Smooth muscle cell (in vitro differentiated cells): ENCODE measurements around the gene MZF1. TPM values are rescaled to one million over a fixed set of nuclear protein-coding genes. Genes with fewer than 3 reads are reported as not detected.

ENCODE experiments used
- DNase-seq: peaks from one replicate; lab custom pipeline; 2025; ENCODE audit not compliant: unreplicated experiment; lab: John Stamatoyannopoulos, UW
- H2AFZ ChIP-seq: fragments of 200-600 bp; sonication (generic); 2 replicates; pipeline ENCODE4 v1.6.0; 2016; ENCODE audit warnings: antibody characterized with exemption, low read depth, mild to moderate bottlenecking
- H3F3A ChIP-seq: fragments of 200-600 bp; sonication (generic); 2 replicates; pipeline ENCODE4 v1.6.0; 2017; ENCODE audit warnings: antibody characterized with exemption, low read depth
- H3K27ac ChIP-seq: fragments of 200-600 bp; sonication (generic); 2 replicates; pipeline ENCODE4 v1.5.1; 2016; ENCODE audit warnings: low read depth, mild to moderate bottlenecking
- H3K27me3 ChIP-seq: fragments of 200-600 bp; sonication (generic); 2 replicates; pipeline ENCODE4 v1.6.1; 2016; ENCODE audit warnings: low read depth, mild to moderate bottlenecking
- H3K36me3 ChIP-seq: fragments of 200-600 bp; sonication (generic); 2 replicates; pipeline ENCODE4 v1.5.1; 2016; ENCODE audit warnings: low read depth
- H3K4me1 ChIP-seq: fragments of 200-600 bp; sonication (generic); 2 replicates; pipeline ENCODE4 v1.5.1; 2016; ENCODE audit warnings: low read depth
- H3K4me2 ChIP-seq: fragments of 200-600 bp; sonication (generic); 2 replicates; pipeline ENCODE4 v1.6.0; 2016; ENCODE audit warnings: mild to moderate bottlenecking
- H3K4me3 ChIP-seq: fragments of 200-600 bp; sonication (generic); 2 replicates; pipeline ENCODE4 v1.5.1; 2016; ENCODE audit warnings: mild to moderate bottlenecking
- H3K79me2 ChIP-seq: fragments of 200-600 bp; sonication (generic); 2 replicates; pipeline ENCODE4 v1.6.0; 2016; ENCODE audit warnings: low read depth, mild to moderate bottlenecking
- H3K9ac ChIP-seq: fragments of 200-600 bp; sonication (generic); 2 replicates; pipeline ENCODE4 v1.6.0; 2016; ENCODE audit warnings: low read depth
- H3K9me3 ChIP-seq: fragments of 200-600 bp; sonication (generic); replicated peaks from 2 replicates; pipeline ENCODE4 v1.5.1; 2016; ENCODE audit warnings: low read depth
- H4K20me1 ChIP-seq: fragments of 200-600 bp; sonication (generic); 2 replicates; pipeline ENCODE4 v1.6.0; 2016; ENCODE audit warnings: low read depth
- WGBS: methylation state at CpG from one replicate; pipeline ENCODE4 v1.1.7; 2016; ENCODE audit warnings: low lambda C conversion rate; 5-methylcytosine and 5-hydroxymethylcytosine counted together
- polyA plus RNA-seq: library from polyadenylated mRNA; unstranded; fragments of >200 nt; fragmentation: Nextera tagmentation; extraction: Ambion mirVana; gene quantifications from 2 replicates; pipeline ENCODE4 v1.2.1, GENCODE V29; 2016
- total RNA-seq: library from RNA; depleted of rRNA; stranded (reverse); fragments of >200 nt; gene quantifications from 2 replicates; pipeline ENCODE4 v1.2.3, GENCODE V29; 2014
- TF ChIP-seq, protein P1 (sequence below): fragments of 200-600 bp; sonication (generic); IDR thresholded peaks from 2 replicates; pipeline ENCODE4 v1.5.1; 2017; ENCODE audit warnings: borderline replicate concordance, mild to moderate bottlenecking, antibody characterized with exemption; ENCODE audit not compliant: insufficient read depth, poor library complexity, severe bottlenecking

MZF1 gene
- total and polyA plus RNA-seq, 2 experiments from 2014 or later: 10.2 to 18.7 TPM

DNA sequence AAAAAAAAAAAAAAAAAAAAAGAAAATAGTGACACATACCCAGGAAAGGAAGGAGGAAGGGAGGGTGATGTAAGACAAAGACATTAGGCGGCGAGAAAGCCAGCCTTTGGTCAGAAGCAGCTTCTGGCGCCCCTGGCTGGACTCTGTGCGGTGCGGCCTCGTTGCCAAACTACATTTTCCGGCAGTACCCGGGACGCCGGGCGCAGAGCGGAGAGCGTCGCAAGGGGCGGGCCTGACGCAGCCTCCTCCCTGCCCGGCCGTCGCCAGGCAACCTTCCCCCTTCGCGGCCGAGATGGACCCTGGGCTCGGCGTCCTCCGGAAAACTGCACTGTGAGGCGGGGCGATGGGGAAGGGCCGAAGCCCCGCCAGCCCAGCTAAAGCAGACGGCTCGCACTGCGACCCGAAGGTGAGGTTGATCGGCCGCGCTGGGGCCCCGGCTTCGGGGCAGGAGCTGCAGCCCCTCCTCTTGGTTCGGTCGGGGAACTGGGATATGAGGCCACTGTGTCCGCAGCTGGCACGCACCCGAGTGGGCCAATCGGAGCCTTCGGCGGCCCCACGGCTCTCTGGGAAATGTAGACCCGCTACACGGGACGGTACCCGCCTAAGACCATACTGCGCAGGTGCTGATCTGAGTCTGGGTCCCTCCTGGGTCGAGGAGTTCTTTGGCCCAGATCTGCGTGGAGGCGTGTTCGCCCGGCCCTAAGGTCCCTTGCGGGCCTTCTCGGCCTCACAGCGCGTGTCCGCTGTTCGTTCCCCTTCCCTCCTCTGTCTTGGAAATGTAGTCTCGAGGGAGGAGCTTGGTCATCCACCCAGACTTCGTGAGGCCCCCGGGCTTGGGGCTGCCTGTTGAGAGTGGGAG, 2.3 kb upstream of the MZF1 start:
- under 1% methylated on average over 66 of the region's 66 CpGs for WGBS
- Histone ChIP-seq H3K4me1 (peaks cover 14% of the 10 kb centered on the region), H4K20me1 (no peaks in the 10 kb centered on the region), H3K9ac (peak overlapping the region; percentile 96), H3K4me3 (peak overlapping the region; percentile 73), H3K27me3 (no peaks in the 10 kb centered on the region), H3K4me2 (peak overlapping the region; percentile 93), H3K27ac (peak overlapping the region; percentile 99), H3K36me3 (no peaks in the 10 kb centered on the region), H3K9me3 (no peaks in the 10 kb centered on the region), H3K79me2 (peaks cover 23% of the 10 kb centered on the region), H2AFZ (peak overlapping the region; percentile 37), H3F3A (peaks cover 10% of the 10 kb centered on the region)
- no peak for DNase-seq
- TF ChIP-seq, protein P1, sequence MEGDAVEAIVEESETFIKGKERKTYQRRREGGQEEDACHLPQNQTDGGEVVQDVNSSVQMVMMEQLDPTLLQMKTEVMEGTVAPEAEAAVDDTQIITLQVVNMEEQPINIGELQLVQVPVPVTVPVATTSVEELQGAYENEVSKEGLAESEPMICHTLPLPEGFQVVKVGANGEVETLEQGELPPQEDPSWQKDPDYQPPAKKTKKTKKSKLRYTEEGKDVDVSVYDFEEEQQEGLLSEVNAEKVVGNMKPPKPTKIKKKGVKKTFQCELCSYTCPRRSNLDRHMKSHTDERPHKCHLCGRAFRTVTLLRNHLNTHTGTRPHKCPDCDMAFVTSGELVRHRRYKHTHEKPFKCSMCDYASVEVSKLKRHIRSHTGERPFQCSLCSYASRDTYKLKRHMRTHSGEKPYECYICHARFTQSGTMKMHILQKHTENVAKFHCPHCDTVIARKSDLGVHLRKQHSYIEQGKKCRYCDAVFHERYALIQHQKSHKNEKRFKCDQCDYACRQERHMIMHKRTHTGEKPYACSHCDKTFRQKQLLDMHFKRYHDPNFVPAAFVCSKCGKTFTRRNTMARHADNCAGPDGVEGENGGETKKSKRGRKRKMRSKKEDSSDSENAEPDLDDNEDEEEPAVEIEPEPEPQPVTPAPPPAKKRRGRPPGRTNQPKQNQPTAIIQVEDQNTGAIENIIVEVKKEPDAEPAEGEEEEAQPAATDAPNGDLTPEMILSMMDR: no peak

DNA sequence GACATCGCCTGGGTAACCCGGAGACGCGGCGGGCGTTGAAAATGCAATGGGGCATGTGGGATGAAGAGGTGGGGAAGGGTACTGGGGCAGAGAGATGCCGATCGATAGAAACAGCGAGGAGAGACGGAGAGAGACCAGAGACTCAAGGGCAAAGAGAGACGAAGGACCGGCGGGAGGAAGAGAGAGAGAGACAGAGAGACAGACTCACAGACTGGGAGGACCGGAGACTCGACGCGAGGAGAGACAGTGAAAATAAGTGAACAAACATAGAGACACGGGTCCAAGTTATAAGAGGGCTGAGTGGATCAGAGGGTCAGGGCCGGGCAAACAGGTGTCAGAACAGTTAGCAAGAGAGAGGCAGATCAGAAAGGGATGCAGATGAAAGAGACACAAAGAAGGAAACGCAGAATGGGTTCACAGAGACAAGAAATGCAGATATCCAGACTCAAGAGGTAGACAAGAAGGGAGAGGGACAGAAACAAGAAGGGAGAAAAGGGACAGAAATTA, 576 bp upstream of the MZF1 start:
- DNase-seq: no peak
- Histone ChIP-seq H4K20me1 (no peaks in the 10 kb centered on the region), H3K4me3 (peak overlapping the region; percentile 71), H3K9me3 (no peaks in the 10 kb centered on the region), H3K9ac (peak overlapping the region; percentile 97), H3F3A (peaks cover 10% of the 10 kb centered on the region), H3K4me2 (peak overlapping the region; percentile 86), H3K36me3 (no peaks in the 10 kb centered on the region), H3K79me2 (peaks cover 23% of the 10 kb centered on the region), H3K4me1 (peaks cover 14% of the 10 kb centered on the region), H2AFZ (no peak overlapping the region), H3K27ac (peak overlapping the region; percentile 99), H3K27me3 (no peaks in the 10 kb centered on the region)
- whole genome bisulfite sequencing: 7% methylated on average over 20 of the region's 20 CpGs
- TF ChIP-seq, protein P1: no peak

DNA sequence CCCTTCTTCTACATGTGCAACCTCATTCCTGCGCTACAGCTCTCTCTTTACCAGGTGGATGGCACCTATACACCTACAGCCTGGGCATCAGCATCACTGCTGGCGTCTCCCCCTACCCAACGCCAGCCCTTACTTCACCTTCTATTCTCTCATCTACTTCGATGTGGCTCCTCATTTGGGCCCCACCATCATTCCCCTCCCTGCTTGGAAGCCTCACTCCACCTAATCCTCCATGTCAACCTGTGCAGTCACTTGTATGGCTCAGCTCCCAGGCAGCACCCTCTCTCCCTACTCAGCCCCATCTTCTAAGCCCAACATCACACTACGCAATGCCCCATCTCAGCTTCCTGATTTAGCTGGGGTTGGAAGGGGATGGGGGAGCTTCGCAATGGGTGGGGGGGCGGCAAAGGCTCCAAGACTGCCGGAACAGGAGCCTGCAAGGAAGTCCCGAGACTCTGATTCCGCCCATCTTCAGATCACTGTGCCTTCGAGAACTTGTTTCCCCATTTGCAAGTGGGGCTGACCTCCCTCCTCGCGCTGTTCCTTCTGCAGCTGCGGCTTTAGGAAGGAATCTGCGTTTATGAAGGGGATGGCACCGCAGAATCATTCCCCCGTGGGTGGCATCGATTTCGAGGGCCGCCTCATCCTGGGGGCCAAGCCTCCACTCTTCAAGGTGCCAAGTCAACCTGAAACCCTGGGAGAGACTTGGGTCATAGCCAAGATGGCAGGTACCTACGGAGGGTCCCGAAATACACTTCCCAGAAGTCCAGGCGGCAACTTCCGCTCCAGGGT, 913 bp downstream of the MZF1 start:
- Histone ChIP-seq H2AFZ (no peak overlapping the region), H3K27me3 (no peaks in the 10 kb centered on the region), H3K4me2 (peak overlapping the region; percentile 96), H3K9ac (peak overlapping the region; percentile 97), H3K79me2 (peaks cover 12% of the 10 kb centered on the region), H3K4me3 (peak overlapping the region; percentile 71), H3F3A (peaks cover 10% of the 10 kb centered on the region), H3K27ac (peak overlapping the region; percentile 99), H4K20me1 (no peaks in the 10 kb centered on the region), H3K9me3 (no peaks in the 10 kb centered on the region), H3K36me3 (no peaks in the 10 kb centered on the region), H3K4me1 (peaks cover 14% of the 10 kb centered on the region)
- DNase-seq: no peak
- 49% methylated on average over 24 of the region's 24 CpGs for WGBS
- TF ChIP-seq, protein P1: no peak
